Activated CD8-positive, alpha-beta memory T cell treated with anti-CD3 and anti-CD28 coated beads, Interleukin-2, amount 10 ng/mL, durations not matched to agents 7 days and 5 days (primary cell): ENCODE results near the gene SLC6A20. TPM values are rescaled to one million over a fixed set of nuclear protein-coding genes. Genes with fewer than 3 reads are reported as not detected.

ENCODE experiments used
- ATAC-seq: fragments of 150-1000 bp; cut with Tn5 transposase; one replicate; pipeline ENCODE4 v1.10.0; 2021; ENCODE audit warnings: moderate library complexity
- CTCF ChIA-PET: fragments of 350-600 bp; sonication (Branson Sonifier 250); formaldehyde crosslinking; loops from one replicate; lab custom pipeline; 2021; ENCODE audit warnings: antibody characterized with exemption; lab: Charles Lee
- DNase-seq: peaks from one replicate; pipeline ENCODE4 v3.0.0-alpha.2; 2020
- H3K27ac Mint-ChIP-seq: one replicate; pipeline ENCODE4 v1.8.0; 2021; ENCODE audit warnings: mild to moderate bottlenecking, mixed read lengths
- H3K27me3 Mint-ChIP-seq: one replicate; pipeline ENCODE4 v1.8.0; 2021; ENCODE audit warnings: mixed read lengths
- H3K36me3 Mint-ChIP-seq: one replicate; pipeline ENCODE4 v1.8.0; 2021; ENCODE audit warnings: mild to moderate bottlenecking, mixed read lengths
- H3K4me1 Mint-ChIP-seq: one replicate; pipeline ENCODE4 v1.8.0; 2021; ENCODE audit warnings: mixed read lengths
- H3K4me3 Mint-ChIP-seq: one replicate; pipeline ENCODE4 v1.8.0; 2021; ENCODE audit warnings: mild to moderate bottlenecking, moderate library complexity, mixed read lengths
- H3K9me3 Mint-ChIP-seq: one replicate; pipeline ENCODE4 v1.8.0; 2022; ENCODE audit warnings: low read depth, mixed read lengths
- total RNA-seq, 2 experiments: library from RNA; stranded (reverse); gene quantifications; one replicate each; pipeline ENCODE4 v1.2.3, GENCODE V29; 2021

The SLC6A20 gene
- total RNA-seq, 2 experiments from 2014 or later: 0.05 TPM; not detected in 1

DNA sequence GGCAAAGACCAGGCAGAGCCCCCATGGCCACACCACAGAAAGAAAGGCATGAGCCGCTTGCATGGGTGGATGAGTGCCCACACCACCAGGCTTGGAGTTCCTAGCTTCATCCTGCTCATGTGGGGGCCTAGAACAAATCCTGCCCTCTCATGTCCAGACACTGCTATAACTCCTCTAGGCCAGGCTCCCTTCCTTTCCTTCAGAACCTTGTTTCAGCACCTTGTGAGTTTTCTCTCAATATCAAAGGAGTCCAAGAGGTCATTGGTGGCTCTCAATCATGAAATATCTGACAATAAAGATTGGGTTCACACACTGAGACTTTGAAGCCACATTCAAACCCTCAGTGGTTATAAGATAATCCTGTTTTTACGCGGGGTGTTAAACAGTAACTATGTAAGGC lies 12.7 kb downstream of the SLC6A20 start:
- no peak for DNase-seq
- Mint-ChIP-seq H3K4me3 (no peak overlapping the region), H3K27me3 (peaks cover 14% of the 10 kb centered on the region), H3K9me3 (no peaks in the 10 kb centered on the region), H3K27ac (no peak overlapping the region), H3K36me3 (no peaks in the 10 kb centered on the region), H3K4me1 (no peaks in the 10 kb centered on the region)
- no peak for ATAC-seq
- CTCF ChIA-PET: no interaction called here

DNA sequence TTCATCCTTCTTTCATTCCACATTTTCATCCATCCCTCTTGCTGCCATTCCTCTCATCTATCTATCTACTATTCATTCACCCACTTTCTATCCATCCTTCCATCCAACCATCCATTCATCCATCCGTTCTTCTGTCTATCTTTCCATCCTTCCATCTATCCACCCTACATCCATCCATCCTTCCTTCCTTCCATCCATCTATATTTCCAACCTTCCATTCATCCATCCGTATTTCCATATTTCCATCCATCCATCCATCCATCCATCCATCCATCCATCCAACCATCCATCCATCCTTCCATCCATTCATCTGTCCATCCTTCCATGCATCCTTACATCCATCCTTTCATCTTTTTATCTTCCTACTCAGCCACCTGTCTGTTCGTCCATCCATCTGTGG lies 14.0 kb downstream of the SLC6A20 start:
- no peaks in the 10 kb centered on the region for H3K4me1 Mint-ChIP-seq
- no peaks in the 10 kb centered on the region for H3K9me3 Mint-ChIP-seq
- ATAC-seq (no peak), DNase-seq (no peak)
- H3K27ac Mint-ChIP-seq: no peak overlapping the region
- CTCF ChIA-PET: no interaction called here
- H3K36me3 Mint-ChIP-seq: no peaks in the 10 kb centered on the region
- H3K27me3 Mint-ChIP-seq: peaks cover 18% of the 10 kb centered on the region
- H3K4me3 Mint-ChIP-seq: no peak overlapping the region

DNA sequence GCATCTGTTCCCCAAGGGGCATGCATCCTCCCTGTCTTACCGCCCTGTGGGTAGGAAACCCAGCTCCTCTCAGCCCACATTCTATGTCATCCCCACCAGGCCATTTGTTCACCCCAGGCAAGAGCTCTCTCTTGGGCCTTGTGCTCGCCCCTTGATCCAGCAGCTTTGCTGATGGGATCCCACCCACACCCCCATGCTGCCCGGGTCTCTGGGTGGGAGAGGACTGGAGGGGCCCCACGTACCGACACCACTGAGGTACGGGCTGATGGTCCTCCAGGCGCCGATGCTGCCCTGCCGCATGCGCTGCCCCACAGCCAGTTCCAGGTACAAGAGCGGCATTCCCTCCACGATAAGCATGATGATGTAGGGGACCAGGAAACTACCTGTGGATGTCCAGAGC lies 14.5 kb downstream of the SLC6A20 start:
- DNase-seq (peak; percentile 14), ATAC-seq (no peak)
- H3K9me3 Mint-ChIP-seq: no peaks in the 10 kb centered on the region
- peaks cover 14% of the 10 kb centered on the region for H3K27me3 Mint-ChIP-seq
- no peaks in the 10 kb centered on the region for H3K36me3 Mint-ChIP-seq
- CTCF ChIA-PET: interaction anchor here (0.6 kb wide), 1 partner anchor 147 kb away, joined by 3 read pairs; no protein-coding TSS in a partner anchor
- no peak overlapping the region for H3K27ac Mint-ChIP-seq
- H3K4me3 Mint-ChIP-seq: no peak overlapping the region
- H3K4me1 Mint-ChIP-seq: no peaks in the 10 kb centered on the region

DNA sequence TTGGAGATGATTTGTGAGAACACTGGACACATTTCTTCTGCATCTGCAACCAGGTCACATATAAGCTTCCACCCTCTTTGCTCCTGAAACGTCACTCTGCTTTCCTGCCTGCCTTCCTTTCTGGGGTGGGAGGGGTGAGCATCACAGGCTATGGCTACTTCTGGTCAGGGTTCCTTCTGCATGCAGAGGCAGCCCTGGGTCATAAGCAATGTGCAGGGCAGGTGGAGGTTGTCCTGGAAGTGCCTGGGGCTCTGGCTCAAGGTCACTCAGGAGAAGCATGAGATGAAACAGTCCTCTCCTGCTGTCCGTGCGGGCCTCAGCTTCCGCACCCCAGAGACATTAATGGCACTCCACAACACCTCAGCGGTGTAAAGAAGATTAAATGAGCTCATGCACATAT lies 15.1 kb downstream of the SLC6A20 start:
- Mint-ChIP-seq H3K4me3 (no peak overlapping the region), H3K27me3 (peaks cover 8% of the 10 kb centered on the region), H3K36me3 (no peaks in the 10 kb centered on the region), H3K27ac (no peak overlapping the region), H3K4me1 (no peaks in the 10 kb centered on the region), H3K9me3 (no peaks in the 10 kb centered on the region)
- CTCF ChIA-PET: interaction anchor here (0.6 kb wide), 1 partner anchor 148 kb away, joined by 3 read pairs; no protein-coding TSS in a partner anchor
- ATAC-seq: no peak
- peak; percentile 30 for DNase-seq

DNA sequence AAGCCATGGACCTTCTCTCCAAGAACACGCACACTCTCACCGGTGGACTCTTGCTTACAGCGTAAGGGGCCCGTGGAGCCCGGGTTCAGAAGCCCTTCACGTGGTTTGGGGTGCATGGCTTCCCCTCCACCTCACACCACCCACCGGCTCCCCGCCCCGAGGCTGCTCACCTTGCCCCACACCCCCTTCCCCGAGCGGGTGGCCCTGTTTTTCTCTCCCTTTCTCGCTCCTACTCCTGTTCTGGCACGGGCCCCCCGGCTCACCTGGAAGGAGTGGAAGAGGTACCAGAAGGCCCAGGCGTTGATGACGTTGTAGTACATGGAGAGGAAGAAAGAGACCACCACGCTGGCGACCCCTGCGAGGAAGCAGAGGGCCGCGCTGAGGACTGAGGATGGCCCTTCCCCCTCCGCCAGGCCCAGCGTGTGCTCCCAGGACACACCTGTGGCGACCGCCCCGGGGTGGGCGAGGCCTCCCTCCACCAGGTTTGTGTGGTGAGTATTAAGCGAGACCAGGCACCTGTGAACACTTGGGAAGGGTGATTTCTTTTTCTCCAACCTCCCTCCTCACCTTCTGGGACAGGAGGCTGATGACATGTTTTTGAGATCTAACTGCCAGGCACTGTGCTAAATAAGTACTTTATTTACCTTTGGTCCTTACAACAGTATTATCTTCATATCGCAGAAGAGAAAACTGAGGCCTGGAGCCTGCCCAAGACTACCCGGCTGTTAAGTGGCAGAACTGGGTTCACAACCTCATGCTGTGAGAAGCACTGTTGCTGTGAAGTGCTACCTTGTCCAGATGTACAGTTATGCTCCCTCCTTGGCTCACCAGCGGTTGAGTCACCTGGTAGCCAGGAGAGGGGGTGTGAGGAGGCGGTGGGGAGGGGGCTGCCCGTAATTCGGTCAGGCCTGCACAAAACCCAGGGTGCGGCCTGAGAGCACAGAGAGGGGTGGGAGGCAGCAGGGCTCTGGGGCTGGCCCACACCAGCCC lies 16.3 kb downstream of the SLC6A20 start:
- no peak overlapping the region for H3K27ac Mint-ChIP-seq
- H3K4me3 Mint-ChIP-seq: no peak overlapping the region
- peaks cover 8% of the 10 kb centered on the region for H3K27me3 Mint-ChIP-seq
- H3K36me3 Mint-ChIP-seq: no peaks in the 10 kb centered on the region
- CTCF ChIA-PET: interaction anchor here (1.6 kb wide), 1 partner anchor 297 kb away, joined by 3 read pairs; no protein-coding TSS in a partner anchor
- DNase-seq (peak; percentile 26), ATAC-seq (no peak)
- H3K4me1 Mint-ChIP-seq: no peaks in the 10 kb centered on the region
- no peaks in the 10 kb centered on the region for H3K9me3 Mint-ChIP-seq

- ATAC-seq: no peak
- Mint-ChIP-seq H3K9me3 (no peaks in the 10 kb centered on the region), H3K27ac (no peak overlapping the region), H3K36me3 (no peaks in the 10 kb centered on the region), H3K4me1 (no peaks in the 10 kb centered on the region), H3K4me3 (no peak overlapping the region), H3K27me3 (peaks cover 13% of the 10 kb centered on the region)
- CTCF ChIA-PET: interaction anchor here (0.9 to 1.6 kb wide), 2 partner anchors 298 to 300 kb away, joined by 3 read pairs; no protein-coding TSS in a partner anchor
- no peak for DNase-seq
Measured at GRCh38 chr3:45778761-45779201, 17.6 kb downstream of the SLC6A20 start.

GRCh38 chr3:45777746-45778386 lies 18.5 kb downstream of the SLC6A20 start:
- DNase-seq (no peak), ATAC-seq (no peak)
- Mint-ChIP-seq H3K27me3 (peaks cover 19% of the 10 kb centered on the region), H3K36me3 (no peaks in the 10 kb centered on the region), H3K4me1 (peaks cover 7% of the 10 kb centered on the region), H3K27ac (no peak overlapping the region), H3K9me3 (no peaks in the 10 kb centered on the region), H3K4me3 (no peak overlapping the region)
- CTCF ChIA-PET: interaction anchor here (1.6 kb wide), 1 partner anchor 299 kb away, joined by 3 read pairs; no protein-coding TSS in a partner anchor

DNA sequence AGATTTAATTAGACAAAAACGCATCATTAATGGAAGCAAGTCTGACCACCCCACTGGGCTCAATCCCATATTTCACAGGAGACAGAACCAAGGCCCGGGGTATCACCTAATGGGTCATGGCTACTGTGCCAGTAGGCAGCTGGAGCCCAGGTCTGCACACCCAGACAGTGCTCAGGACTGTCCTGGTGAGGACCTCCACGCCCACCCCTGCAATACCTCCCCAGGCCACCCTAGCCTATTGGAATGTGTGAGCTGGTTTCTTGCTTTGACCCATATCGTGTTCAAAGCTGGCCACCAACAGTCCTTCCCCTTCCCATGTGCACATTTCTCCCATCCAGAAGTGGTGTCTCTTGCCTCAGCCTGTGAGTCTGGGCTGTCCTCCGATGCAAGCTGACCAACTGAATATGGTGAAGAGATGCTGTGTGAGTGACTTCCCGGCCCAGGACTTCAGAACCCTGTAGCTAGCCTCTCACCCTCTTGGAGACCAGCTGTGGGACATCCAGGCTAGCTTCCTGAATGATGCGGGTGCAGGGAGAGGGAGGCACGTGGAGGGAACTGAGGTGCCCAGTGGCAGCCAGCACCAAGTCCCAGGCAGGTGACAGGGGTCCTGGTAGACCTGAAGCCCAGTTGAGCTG lies 19.1 kb downstream of the SLC6A20 start:
- Mint-ChIP-seq H3K4me1 (peaks cover 13% of the 10 kb centered on the region), H3K36me3 (no peaks in the 10 kb centered on the region), H3K27ac (no peak overlapping the region), H3K4me3 (no peak overlapping the region), H3K9me3 (no peaks in the 10 kb centered on the region), H3K27me3 (peaks cover 21% of the 10 kb centered on the region)
- DNase-seq (no peak), ATAC-seq (no peak)
- CTCF ChIA-PET: no interaction called here

DNA sequence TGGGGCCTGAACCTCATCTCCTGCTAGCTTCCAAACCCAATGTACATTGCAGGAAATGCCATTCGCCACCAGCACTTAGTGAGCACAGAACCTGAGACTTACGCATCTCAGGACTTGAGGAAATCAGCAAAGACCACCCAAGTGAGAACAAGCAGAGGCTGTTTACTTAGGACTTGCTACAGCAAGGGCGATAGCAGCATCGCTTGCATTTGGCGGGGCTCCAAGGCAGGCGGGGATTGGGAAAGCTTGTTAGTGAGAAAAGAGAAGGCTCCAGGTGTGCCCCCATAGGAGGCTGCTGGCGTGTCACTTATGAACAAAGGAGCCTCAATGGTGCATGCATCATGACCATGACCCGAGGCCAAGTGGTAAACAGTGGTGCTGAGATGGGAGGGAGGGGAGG lies 19.7 kb downstream of the SLC6A20 start:
- Mint-ChIP-seq H3K27ac (no peak overlapping the region), H3K4me1 (peaks cover 17% of the 10 kb centered on the region), H3K27me3 (peaks cover 26% of the 10 kb centered on the region), H3K9me3 (no peaks in the 10 kb centered on the region), H3K4me3 (no peak overlapping the region), H3K36me3 (no peaks in the 10 kb centered on the region)
- CTCF ChIA-PET: no interaction called here
- ATAC-seq (no peak), DNase-seq (no peak)

DNA sequence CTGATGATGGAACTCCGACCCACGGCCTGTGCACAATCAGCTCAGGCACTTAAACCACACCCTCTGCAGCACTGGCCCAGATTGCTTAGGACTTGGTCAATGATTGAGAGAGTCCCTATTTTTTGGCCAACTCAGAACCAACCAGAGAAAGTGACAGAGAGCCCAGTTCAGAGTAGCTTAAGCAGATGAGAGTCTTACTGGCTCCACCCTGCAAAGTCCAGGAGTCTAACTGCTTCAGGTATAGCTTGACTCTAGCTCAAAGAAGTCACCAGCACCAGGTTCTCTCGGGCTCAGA lies 20.1 kb downstream of the SLC6A20 start:
- H3K27ac Mint-ChIP-seq: no peak overlapping the region
- no peak overlapping the region for H3K4me3 Mint-ChIP-seq
- peaks cover 17% of the 10 kb centered on the region for H3K4me1 Mint-ChIP-seq
- H3K36me3 Mint-ChIP-seq: no peaks in the 10 kb centered on the region
- DNase-seq: no peak
- no peaks in the 10 kb centered on the region for H3K9me3 Mint-ChIP-seq
- CTCF ChIA-PET: no interaction called here
- H3K27me3 Mint-ChIP-seq: peaks cover 29% of the 10 kb centered on the region
- no peak for ATAC-seq

DNA sequence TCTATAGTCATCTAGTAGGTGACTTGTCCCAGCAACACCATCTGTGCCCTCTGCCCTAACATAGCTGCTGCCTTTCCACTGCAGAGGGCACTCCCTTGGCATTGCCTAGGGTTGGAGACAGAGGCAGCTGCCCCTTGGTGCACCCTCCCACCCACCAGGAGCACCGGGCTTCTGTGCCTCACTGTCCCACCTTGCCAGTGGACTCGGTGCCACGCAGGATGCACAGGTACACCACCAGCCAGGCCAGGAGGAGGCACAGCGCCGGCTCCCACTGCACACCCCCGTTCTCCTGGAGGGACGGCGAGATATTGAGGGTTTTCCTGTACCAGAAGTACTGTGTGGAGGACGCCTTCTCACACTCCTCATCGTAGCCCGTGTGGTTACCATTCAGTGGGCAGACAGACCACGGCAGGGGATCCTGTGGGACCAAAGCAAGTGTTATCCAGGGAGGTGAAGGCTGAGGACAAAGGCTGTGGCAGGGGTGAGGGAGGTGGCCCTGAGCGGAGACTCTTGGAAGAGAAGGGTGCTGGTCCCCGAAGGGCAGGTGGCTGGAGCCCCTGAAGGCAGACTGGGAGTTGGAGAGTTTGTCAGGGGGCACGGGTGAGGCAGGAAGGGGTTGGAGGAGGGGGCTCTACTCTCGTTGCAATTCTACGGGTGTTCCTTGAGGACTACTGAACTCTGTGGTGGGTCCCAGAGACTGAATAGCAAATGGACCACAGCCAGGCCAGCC lies 20.6 kb downstream of the SLC6A20 start:
- Mint-ChIP-seq H3K27ac (no peak overlapping the region), H3K27me3 (peaks cover 34% of the 10 kb centered on the region), H3K4me3 (no peak overlapping the region), H3K9me3 (no peaks in the 10 kb centered on the region), H3K4me1 (peaks cover 17% of the 10 kb centered on the region), H3K36me3 (no peaks in the 10 kb centered on the region)
- ATAC-seq: no peak
- CTCF ChIA-PET: interaction anchor here (1.0 to 1.5 kb wide), 2 partner anchors 16 to 163 kb away, joined by 3 to 5 read pairs; no protein-coding TSS in a partner anchor
- peak; percentile 36 for DNase-seq

GRCh38 chr3:45774581-45775521 lies 21.5 kb downstream of the SLC6A20 start:
- ATAC-seq: no peak
- peaks cover 17% of the 10 kb centered on the region for H3K4me1 Mint-ChIP-seq
- no peaks in the 10 kb centered on the region for H3K36me3 Mint-ChIP-seq
- H3K4me3 Mint-ChIP-seq: no peak overlapping the region
- H3K27me3 Mint-ChIP-seq: peaks cover 42% of the 10 kb centered on the region
- DNase-seq: peak; percentile 33
- H3K27ac Mint-ChIP-seq: no peak overlapping the region
- no peaks in the 10 kb centered on the region for H3K9me3 Mint-ChIP-seq
- CTCF ChIA-PET: interaction anchor here (1.0 to 1.9 kb wide), 5 partner anchors 12 to 164 kb away, joined by 3 to 7 read pairs (median 5); no protein-coding TSS in a partner anchor
